SW 1271 (cell line): ENCODE results near the gene BBS9.

Source experiments
- DNase-seq, 2 experiments: peaks; one replicate each; lab custom pipeline; 2025; lab: John Stamatoyannopoulos, UW

BBS9 gene

GRCh38 chr7:33369888-33370287 is 240.5 kb downstream of the BBS9 start:
- no peak for DNase-seq

GRCh38 chr7:33373195-33373594 is 243.8 kb downstream of the BBS9 start:
- DNase-seq, result no peak

DNA sequence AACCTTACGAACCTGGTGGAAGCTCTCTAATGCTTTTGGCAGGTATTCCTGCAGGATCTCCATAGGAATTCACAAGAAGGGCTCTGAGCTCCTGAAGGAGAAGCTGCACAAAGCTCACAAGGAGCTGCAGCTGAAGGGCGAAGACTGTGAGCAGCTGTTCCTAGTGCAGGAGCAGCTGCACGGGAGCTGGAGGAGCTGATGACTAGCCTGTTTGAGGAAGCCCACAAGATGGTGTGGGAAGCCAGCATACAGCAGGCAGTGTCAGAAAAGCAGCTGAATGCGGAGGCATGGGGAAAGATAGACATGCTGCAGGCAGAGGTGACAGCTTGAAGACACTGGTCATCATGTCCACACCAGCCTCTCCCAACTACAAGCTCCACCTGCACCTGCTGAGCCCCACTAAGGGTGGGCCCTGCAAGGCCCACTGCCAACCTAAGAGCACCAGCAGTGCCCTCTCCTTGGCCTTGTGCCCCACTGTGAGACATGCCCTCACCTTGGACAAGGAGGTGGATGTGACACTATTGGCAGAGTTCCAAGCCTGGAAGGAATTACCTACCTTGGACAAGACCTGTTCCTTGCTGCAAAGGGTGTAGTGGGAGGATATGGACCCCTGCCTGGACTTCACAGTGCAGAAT is 250.6 kb downstream of the BBS9 start:
- no peak for DNase-seq

DNA sequence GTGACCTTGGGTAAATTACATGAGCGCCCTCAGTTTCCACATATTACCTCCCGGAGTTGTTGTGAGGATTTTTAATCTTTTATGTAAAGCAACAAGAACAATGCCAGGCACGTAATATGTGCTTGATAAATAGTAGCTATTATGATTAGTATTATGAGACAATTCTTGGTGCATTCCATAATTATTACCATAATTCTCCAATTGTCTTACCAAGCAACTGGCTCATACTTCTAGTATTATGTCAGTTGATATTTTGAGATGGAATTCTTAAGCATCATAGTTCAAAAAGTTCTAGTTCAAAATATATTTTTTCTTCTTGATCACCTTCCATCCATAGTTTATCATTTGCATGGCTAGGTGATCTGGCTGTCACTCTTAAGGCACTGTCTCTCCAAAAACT is 259.0 kb downstream of the BBS9 start:
- no peak for DNase-seq

GRCh38 chr7:33392148-33392547 is 262.8 kb downstream of the BBS9 start:
- DNase-seq, result no peak

- no peak for DNase-seq
Measured at GRCh38 chr7:33393770-33394169, 264.4 kb downstream of the BBS9 start.

GRCh38 chr7:33395340-33395739 is 266.0 kb downstream of the BBS9 start:
- DNase-seq, result no peak

GRCh38 chr7:33399528-33400213 is 270.3 kb downstream of the BBS9 start:
- no peak for DNase-seq

DNA sequence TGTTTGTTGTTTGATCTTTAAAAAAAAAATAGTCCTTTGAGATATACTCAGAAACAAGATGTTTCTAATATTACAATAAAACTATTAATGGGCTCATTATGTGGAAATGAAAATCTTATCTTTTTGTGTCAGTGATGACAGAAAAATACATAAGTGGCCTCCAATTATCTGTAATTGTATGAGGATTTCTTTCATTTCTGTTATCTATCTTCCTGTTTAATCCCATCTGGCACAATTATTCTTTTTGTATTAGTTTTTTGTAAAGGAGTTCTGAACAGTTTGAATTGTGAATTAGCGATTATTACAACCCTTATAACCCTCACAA is 270.8 kb downstream of the BBS9 start:
- DNase-seq, result no peak

- no peak for DNase-seq
Measured at GRCh38 chr7:33410266-33410665, 280.9 kb downstream of the BBS9 start.

DNA sequence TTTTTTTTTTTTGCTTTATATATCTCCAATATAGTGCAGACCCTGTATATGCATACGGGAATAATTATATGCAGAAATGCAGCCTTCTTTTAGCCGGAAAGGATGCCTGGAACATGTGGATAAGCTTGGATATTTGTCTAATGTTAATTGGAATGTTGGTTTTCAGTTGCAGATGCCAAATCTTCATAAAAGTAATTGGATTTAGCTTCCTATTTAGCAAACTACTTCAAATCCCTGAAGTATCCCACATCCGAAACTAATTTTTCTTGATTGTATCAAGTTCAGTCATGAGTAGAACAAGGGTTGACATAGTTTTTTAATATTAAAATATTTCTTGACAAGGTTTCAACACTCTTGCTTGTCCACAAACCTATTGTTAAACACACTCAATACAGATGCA is 281.7 kb downstream of the BBS9 start:
- DNase-seq, result no peak

DNA sequence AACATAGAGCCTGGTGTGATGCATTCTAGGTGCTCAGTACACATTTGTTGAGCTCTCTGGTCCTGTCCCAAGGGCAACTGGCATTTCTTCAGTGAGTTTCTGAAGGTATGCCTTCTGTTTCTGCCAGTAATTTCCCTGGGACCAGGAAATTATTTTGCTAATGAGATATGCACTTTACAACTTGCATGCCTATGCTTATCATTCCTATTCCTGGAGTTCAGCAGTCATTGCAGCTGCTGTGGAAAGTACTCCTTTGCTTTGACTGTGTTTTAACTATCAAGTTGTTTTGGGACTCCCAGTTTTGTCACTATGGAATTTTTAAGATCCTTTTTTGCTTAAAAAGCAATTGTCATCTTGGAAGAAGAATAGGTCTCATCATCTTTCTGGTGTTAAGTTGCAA is 283.0 kb downstream of the BBS9 start:
- DNase-seq, result no peak

GRCh38 chr7:33418251-33418701 is 288.9 kb downstream of the BBS9 start:
- DNase-seq, result no peak

GRCh38 chr7:33420311-33420940 is 291.1 kb downstream of the BBS9 start:
- no peak for DNase-seq

DNA sequence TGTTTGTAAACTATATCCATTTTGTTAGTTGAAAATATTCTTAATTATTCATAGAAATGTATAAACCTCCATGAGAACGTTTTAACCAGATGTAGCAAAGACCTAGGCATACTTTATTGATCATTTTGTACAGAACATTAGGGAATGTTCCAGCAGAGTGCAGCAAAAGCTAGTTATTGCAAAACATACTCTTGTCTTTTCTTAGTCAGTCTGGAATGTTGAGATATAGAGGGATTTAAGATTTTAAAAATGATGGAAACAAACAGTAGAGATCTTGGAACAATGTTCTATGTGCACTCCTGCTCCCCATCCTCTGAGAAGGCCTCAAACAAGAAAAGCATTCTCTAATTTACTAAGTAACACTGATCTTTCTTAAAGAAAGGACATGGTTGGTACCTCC is 292.1 kb downstream of the BBS9 start:
- no peak for DNase-seq

GRCh38 chr7:33422141-33422540 is 292.8 kb downstream of the BBS9 start:
- no peak for DNase-seq

DNA sequence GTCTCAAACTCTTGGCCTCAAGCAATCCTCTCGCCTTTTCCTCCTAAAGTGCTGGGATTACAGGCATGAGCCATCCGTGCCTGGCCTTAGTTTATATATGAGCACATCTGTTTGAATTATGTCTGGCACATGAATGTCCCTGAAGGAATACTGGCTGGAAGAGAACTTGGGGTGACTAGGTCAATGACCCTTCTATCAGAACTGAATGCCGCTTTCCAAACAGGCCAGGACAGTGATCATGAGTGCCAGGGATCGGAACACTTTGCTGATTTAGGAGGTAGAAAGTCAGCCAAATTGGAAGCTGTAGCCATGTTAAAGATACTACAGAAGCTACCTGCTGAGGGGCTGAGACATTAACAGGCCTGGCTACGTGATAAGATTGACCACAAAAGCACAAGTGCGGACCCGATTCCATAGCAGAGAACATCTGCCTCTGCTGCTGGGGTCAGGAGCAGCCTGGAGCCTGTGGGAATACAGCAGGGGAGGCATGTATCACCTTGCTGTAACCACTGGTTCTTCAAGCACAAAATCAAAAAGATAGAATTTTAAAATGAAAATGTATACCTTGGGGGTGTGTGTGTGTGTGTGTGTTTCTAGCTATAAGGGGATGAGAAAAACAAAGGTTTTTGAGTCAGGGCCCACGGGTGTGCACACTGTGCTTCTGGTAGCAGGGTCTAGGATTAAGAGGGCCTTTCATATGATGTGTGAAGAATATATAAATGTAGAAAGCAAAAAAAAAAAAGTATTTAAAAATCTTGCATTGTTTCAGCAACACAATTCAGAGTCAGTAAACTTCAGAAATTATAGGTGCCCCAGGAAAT is 293.7 kb downstream of the BBS9 start:
- DNase-seq, result no peak

DNA sequence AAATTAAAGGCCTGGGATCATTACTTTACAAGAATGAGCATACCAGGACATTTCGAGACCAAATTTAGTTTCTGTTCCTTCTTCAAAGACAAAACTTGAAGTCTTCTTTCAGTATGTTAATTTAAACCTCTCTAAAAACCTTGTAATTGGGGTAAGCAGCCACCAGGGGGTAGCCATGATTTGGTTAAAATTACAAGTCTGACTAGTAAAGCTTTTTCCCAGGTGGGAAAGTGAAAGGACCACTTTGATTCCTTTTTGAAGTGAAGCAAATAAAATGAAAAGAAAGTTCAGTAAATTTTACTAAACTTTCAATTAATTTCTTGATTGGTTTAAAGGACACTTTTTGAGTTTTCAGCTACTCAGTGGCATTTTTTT is 294.3 kb downstream of the BBS9 start:
- DNase-seq, result peak in 1 of 2 experiments; percentile 7

- DNase-seq, result no peak
Measured at GRCh38 chr7:33425395-33425794, 296.0 kb downstream of the BBS9 start.

DNA sequence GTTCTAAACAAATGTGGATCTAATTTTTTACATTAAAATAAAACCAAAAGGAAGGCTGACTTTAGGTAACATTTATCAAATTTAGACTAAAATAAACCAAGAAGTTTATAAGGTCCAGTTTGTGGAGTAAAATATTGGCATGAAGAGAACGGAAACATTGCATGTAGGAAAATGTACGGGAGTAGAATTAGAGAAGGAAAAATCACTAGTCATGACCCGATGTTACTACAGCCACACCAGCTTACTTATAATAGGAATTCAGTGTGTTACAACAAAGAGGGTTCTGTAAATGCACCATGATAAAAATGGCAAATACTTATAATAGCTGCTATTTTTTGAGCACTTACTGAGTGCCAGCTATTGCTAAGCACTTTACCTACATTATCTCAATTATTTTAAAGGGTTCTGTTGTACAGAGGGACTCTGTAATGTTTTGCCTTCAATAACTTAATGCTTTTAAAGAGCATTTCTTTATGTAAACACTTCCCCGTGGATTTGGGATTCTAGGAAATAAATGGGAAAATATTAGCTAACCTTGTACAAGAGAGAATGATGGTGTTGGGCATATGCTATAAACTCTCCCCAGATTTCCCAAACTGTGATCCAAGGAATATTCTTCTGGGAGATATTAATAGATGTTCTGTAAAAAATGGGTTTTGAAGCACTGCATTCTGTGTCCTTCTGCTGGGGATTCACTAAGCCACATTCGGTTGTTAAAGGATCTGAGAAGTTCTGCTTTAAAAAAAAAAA is 296.7 kb downstream of the BBS9 start:
- DNase-seq, result no peak

DNA sequence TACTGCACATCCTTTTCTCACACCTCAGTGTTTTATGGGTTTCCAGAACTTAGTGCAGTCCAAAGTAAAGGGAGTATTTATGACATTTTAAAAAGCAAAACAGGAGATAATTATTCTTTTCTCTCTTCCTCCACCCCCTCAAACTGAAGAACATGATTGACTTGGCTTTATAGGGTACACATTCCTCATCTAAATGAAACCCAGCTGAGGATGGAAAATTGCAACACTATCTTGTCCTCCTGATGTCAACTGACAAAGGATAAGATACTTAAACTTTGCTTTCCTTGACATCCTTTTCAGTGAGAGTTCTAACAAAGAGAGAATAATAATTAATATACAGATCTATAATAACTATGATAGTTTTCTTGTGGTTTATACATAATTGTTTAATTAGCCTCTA is 299.1 kb downstream of the BBS9 start:
- DNase-seq, result no peak

GRCh38 chr7:33431543-33431942 is 302.2 kb downstream of the BBS9 start:
- no peak for DNase-seq
